GM12878 (cell line): ENCODE results near the gene CFAP97. TPM values are rescaled to one million over a fixed set of nuclear protein-coding genes. Genes with fewer than 3 reads are reported as not detected.
A peak's percentile ranks its signal among the peaks of the same experiment; 100 is the strongest.

Source experiments
- BACH1 ChIP-seq: fragments of 450-650 bp; IDR thresholded peaks from 2 replicates; pipeline ENCODE4 v1.6.1; 2017; ENCODE audit warnings: mild to moderate bottlenecking, borderline replicate concordance
- CHD1 ChIP-seq: IDR thresholded peaks from 2 replicates; pipeline ENCODE4 v1.6.1; 2012; ENCODE audit warnings: low read depth, low read length, improper control_type of control experiment
- FOXK2 ChIP-seq: fragments of 450-650 bp; IDR thresholded peaks from 2 replicates; pipeline ENCODE4 v1.6.1; 2017; ENCODE audit warnings: mild to moderate bottlenecking, moderate library complexity
- GATAD2B ChIP-seq: fragments of 450-650 bp; conservative IDR thresholded peaks from 2 replicates; pipeline ENCODE4 v1.6.1; 2017; ENCODE audit warnings: low read depth, mild to moderate bottlenecking, moderate library complexity
- IKZF2 ChIP-seq, 2 experiments: fragments of 450-650 bp; IDR thresholded peaks; 2 replicates each; pipeline ENCODE4 v1.6.1; 2017; ENCODE audit warnings: mild to moderate bottlenecking in 2 of 2, moderate library complexity in 2 of 2
- MEF2A ChIP-seq: IDR thresholded peaks from 2 replicates; pipeline ENCODE4 v1.6.1; 2011; ENCODE audit warnings: low read depth, mild to moderate bottlenecking, low read length, moderate library complexity; ENCODE audit not compliant: insufficient read depth
- NR2F1 ChIP-seq: fragments of 450-650 bp; conservative IDR thresholded peaks from 2 replicates; pipeline ENCODE4 v1.6.1; 2017; ENCODE audit warnings: mild to moderate bottlenecking
- PML ChIP-seq: IDR thresholded peaks from 2 replicates; pipeline ENCODE4 v1.6.1; 2012; ENCODE audit warnings: low read length, inconsistent platforms
- POLR2AphosphoS5 ChIP-seq: IDR thresholded peaks from 2 replicates; pipeline ENCODE4 v1.6.1; 2011; ENCODE audit warnings: mild to moderate bottlenecking, low read length, inconsistent platforms
- RAD51 ChIP-seq: fragments of 450-650 bp; IDR thresholded peaks from 2 replicates; pipeline ENCODE4 v1.6.1; 2016; ENCODE audit warnings: moderate library complexity, mild to moderate bottlenecking, inconsistent platforms
- RUNX3 ChIP-seq: IDR thresholded peaks from 2 replicates; pipeline ENCODE4 v1.6.1; 2012; ENCODE audit warnings: low read length, inconsistent platforms
- SMARCA5 ChIP-seq: fragments of 450-650 bp; IDR thresholded peaks from 2 replicates; pipeline ENCODE4 v1.6.1; 2017; ENCODE audit warnings: mild to moderate bottlenecking
- SPI1 ChIP-seq: IDR thresholded peaks from 2 replicates; pipeline ENCODE4 v1.6.1; 2011; ENCODE audit warnings: low read depth, mild to moderate bottlenecking, low read length, moderate library complexity, borderline replicate concordance; ENCODE audit not compliant: insufficient read depth
- SREBF1 ChIP-seq: IDR thresholded peaks from 2 replicates; pipeline ENCODE4 v1.6.1; 2012; ENCODE audit warnings: mild to moderate bottlenecking, low read length
- TCF7 ChIP-seq: IDR thresholded peaks from 2 replicates; pipeline ENCODE4 v1.6.1; 2014; ENCODE audit warnings: antibody characterized with exemption, borderline replicate concordance
- ZNF207 ChIP-seq: fragments of 450-650 bp; IDR thresholded peaks from 2 replicates; pipeline ENCODE4 v1.6.1; 2014; ENCODE audit warnings: antibody characterized with exemption, mild to moderate bottlenecking, borderline replicate concordance
- polyA plus RNA-seq, 11 experiments: library from polyadenylated mRNA; depleted of rRNA in 4 of 11; unstranded in 6 of 11; stranded (reverse) in 5 of 11; fragments of >200 nt; fragmentation: Nextera tagmentation in 4 of 11; fragmentation: Illumina TruSeq in 1 of 11; extraction: Ambion mirVana in 4 of 11; extraction: Trizol in 1 of 11; gene quantifications; 1 replicate in 1 of 11; 2 replicates in 10 of 11; pipeline versions ENCODE4 v1.2.1 to v1.2.3, GENCODE V29; 2011 to 2016; ENCODE audit warnings: inconsistent platforms in 2 of 11, missing spikeins in 2 of 11, low read depth in 1 of 11
- total RNA-seq, 4 experiments: library from RNA; depleted of rRNA in 3 of 4; stranded (reverse); fragments of >200 nt in 3 of 4; fragmentation: Illumina TruSeq in 1 of 4; extraction: Trizol in 1 of 4; gene quantifications; 2 replicates each; pipeline versions ENCODE4 v1.2.1 to v1.2.3, GENCODE V29; 2013 to 2021
- TF ChIP-seq, protein P1 (sequence below): fragments of 450-650 bp; IDR thresholded peaks from 2 replicates; pipeline ENCODE4 v1.6.1; 2017; ENCODE audit warnings: antibody characterized with exemption, mild to moderate bottlenecking, moderate library complexity
- TF ChIP-seq, protein P2 (sequence below): fragments of 450-650 bp; IDR thresholded peaks from 2 replicates; pipeline ENCODE4 v1.6.1; 2017; ENCODE audit warnings: mild to moderate bottlenecking, low read depth, inconsistent platforms; ENCODE audit not compliant: poor library complexity, severe bottlenecking
- TF ChIP-seq, protein P3 (sequence below): fragments of 150-350 bp; IDR thresholded peaks from 2 replicates; pipeline ENCODE4 v1.6.1; 2014; ENCODE audit warnings: mild to moderate bottlenecking, low read depth, low read length
- TF ChIP-seq, protein P4 (sequence below): IDR thresholded peaks from 2 replicates; pipeline ENCODE4 v1.6.1; 2012; ENCODE audit warnings: low read depth, low read length, improper control_type of control experiment
- TF ChIP-seq, protein P5 (sequence below): fragments of 450-650 bp; IDR thresholded peaks from 2 replicates; pipeline ENCODE4 v1.6.1; 2016; ENCODE audit warnings: mild to moderate bottlenecking, moderate library complexity, borderline replicate concordance

Gene CFAP97
- total and polyA plus RNA-seq, 10 of the 15 experiments (the other 5 are each of a cell fraction or from before 2014, with no cell fraction given) = 26.4 to 62.7 (median 48.0) TPM

DNA sequence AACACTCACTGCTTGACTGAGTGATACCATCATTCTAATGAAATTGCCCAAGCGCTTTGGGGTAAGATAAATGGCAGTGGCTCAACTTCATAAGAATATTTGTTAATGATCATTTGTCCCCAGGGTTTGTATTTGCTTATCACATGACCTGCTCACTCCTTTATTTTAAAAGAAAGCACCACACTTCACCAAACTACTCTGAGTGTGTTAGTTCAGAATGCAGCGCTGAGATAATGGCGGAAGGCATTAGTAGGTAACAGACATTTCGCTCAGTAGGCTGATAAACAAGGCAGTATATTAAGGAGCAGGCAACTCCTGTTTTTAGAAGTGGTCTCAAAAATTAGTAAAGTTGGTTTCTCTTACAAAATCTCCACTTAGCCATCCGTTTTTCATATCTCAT, 7.2 kb upstream of the CFAP97 start (continued):
- TF ChIP-seq, protein P1, sequence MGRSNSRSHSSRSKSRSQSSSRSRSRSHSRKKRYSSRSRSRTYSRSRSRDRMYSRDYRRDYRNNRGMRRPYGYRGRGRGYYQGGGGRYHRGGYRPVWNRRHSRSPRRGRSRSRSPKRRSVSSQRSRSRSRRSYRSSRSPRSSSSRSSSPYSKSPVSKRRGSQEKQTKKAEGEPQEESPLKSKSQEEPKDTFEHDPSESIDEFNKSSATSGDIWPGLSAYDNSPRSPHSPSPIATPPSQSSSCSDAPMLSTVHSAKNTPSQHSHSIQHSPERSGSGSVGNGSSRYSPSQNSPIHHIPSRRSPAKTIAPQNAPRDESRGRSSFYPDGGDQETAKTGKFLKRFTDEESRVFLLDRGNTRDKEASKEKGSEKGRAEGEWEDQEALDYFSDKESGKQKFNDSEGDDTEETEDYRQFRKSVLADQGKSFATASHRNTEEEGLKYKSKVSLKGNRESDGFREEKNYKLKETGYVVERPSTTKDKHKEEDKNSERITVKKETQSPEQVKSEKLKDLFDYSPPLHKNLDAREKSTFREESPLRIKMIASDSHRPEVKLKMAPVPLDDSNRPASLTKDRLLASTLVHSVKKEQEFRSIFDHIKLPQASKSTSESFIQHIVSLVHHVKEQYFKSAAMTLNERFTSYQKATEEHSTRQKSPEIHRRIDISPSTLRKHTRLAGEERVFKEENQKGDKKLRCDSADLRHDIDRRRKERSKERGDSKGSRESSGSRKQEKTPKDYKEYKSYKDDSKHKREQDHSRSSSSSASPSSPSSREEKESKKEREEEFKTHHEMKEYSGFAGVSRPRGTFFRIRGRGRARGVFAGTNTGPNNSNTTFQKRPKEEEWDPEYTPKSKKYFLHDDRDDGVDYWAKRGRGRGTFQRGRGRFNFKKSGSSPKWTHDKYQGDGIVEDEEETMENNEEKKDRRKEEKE = no peak
- TF ChIP-seq POLR2AphosphoS5 (no peak), IKZF2 (IDR thresholded peaks at IDR 0.05) (no peak), RUNX3 (no peak), BACH1 (no peak), SMARCA5 (no peak), TCF7 (no peak), MEF2A (no peak), NR2F1 (no peak), FOXK2 (no peak), SREBF1 (no peak), PML (no peak), CHD1 (no peak), ZNF207 (no peak), GATAD2B (no peak), RAD51 (peak; percentile 49; the same call in 1 of the 2 replicates), SPI1 (no peak)
- TF ChIP-seq, protein P2, sequence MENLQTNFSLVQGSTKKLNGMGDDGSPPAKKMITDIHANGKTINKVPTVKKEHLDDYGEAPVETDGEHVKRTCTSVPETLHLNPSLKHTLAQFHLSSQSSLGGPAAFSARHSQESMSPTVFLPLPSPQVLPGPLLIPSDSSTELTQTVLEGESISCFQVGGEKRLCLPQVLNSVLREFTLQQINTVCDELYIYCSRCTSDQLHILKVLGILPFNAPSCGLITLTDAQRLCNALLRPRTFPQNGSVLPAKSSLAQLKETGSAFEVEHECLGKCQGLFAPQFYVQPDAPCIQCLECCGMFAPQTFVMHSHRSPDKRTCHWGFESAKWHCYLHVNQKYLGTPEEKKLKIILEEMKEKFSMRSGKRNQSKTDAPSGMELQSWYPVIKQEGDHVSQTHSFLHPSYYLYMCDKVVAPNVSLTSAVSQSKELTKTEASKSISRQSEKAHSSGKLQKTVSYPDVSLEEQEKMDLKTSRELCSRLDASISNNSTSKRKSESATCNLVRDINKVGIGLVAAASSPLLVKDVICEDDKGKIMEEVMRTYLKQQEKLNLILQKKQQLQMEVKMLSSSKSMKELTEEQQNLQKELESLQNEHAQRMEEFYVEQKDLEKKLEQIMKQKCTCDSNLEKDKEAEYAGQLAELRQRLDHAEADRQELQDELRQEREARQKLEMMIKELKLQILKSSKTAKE = no peak
- TF ChIP-seq, protein P3, sequence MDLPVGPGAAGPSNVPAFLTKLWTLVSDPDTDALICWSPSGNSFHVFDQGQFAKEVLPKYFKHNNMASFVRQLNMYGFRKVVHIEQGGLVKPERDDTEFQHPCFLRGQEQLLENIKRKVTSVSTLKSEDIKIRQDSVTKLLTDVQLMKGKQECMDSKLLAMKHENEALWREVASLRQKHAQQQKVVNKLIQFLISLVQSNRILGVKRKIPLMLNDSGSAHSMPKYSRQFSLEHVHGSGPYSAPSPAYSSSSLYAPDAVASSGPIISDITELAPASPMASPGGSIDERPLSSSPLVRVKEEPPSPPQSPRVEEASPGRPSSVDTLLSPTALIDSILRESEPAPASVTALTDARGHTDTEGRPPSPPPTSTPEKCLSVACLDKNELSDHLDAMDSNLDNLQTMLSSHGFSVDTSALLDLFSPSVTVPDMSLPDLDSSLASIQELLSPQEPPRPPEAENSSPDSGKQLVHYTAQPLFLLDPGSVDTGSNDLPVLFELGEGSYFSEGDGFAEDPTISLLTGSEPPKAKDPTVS = no peak
- TF ChIP-seq, protein P4, sequence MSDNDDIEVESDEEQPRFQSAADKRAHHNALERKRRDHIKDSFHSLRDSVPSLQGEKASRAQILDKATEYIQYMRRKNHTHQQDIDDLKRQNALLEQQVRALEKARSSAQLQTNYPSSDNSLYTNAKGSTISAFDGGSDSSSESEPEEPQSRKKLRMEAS = no peak
- TF ChIP-seq, protein P5, sequence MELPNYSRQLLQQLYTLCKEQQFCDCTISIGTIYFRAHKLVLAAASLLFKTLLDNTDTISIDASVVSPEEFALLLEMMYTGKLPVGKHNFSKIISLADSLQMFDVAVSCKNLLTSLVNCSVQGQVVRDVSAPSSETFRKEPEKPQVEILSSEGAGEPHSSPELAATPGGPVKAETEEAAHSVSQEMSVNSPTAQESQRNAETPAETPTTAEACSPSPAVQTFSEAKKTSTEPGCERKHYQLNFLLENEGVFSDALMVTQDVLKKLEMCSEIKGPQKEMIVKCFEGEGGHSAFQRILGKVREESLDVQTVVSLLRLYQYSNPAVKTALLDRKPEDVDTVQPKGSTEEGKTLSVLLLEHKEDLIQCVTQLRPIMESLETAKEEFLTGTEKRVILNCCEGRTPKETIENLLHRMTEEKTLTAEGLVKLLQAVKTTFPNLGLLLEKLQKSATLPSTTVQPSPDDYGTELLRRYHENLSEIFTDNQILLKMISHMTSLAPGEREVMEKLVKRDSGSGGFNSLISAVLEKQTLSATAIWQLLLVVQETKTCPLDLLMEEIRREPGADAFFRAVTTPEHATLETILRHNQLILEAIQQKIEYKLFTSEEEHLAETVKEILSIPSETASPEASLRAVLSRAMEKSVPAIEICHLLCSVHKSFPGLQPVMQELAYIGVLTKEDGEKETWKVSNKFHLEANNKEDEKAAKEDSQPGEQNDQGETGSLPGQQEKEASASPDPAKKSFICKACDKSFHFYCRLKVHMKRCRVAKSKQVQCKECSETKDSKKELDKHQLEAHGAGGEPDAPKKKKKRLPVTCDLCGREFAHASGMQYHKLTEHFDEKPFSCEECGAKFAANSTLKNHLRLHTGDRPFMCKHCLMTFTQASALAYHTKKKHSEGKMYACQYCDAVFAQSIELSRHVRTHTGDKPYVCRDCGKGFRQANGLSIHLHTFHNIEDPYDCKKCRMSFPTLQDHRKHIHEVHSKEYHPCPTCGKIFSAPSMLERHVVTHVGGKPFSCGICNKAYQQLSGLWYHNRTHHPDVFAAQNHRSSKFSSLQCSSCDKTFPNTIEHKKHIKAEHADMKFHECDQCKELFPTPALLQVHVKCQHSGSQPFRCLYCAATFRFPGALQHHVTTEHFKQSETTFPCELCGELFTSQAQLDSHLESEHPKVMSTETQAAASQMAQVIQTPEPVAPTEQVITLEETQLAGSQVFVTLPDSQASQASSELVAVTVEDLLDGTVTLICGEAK = peak; percentile 33; the same call in 1 of the 2 replicates
